Smooth muscle cell (in vitro differentiated cells): ENCODE data around the gene ZNF653. TPM values are rescaled to one million over a fixed set of nuclear protein-coding genes. Genes with fewer than 3 reads are reported as not detected.

Experiments used
- DNase-seq: peaks from one replicate; lab custom pipeline; 2025; ENCODE audit not compliant: unreplicated experiment; lab: John Stamatoyannopoulos, UW
- H2AFZ ChIP-seq: fragments of 200-600 bp; sonication (generic); 2 replicates; pipeline ENCODE4 v1.6.0; 2016; ENCODE audit warnings: antibody characterized with exemption, low read depth, mild to moderate bottlenecking
- H3F3A ChIP-seq: fragments of 200-600 bp; sonication (generic); 2 replicates; pipeline ENCODE4 v1.6.0; 2017; ENCODE audit warnings: antibody characterized with exemption, low read depth
- H3K27ac ChIP-seq: fragments of 200-600 bp; sonication (generic); 2 replicates; pipeline ENCODE4 v1.5.1; 2016; ENCODE audit warnings: low read depth, mild to moderate bottlenecking
- H3K27me3 ChIP-seq: fragments of 200-600 bp; sonication (generic); 2 replicates; pipeline ENCODE4 v1.6.1; 2016; ENCODE audit warnings: low read depth, mild to moderate bottlenecking
- H3K36me3 ChIP-seq: fragments of 200-600 bp; sonication (generic); 2 replicates; pipeline ENCODE4 v1.5.1; 2016; ENCODE audit warnings: low read depth
- H3K4me1 ChIP-seq: fragments of 200-600 bp; sonication (generic); 2 replicates; pipeline ENCODE4 v1.5.1; 2016; ENCODE audit warnings: low read depth
- H3K4me2 ChIP-seq: fragments of 200-600 bp; sonication (generic); 2 replicates; pipeline ENCODE4 v1.6.0; 2016; ENCODE audit warnings: mild to moderate bottlenecking
- H3K4me3 ChIP-seq: fragments of 200-600 bp; sonication (generic); 2 replicates; pipeline ENCODE4 v1.5.1; 2016; ENCODE audit warnings: mild to moderate bottlenecking
- H3K79me2 ChIP-seq: fragments of 200-600 bp; sonication (generic); 2 replicates; pipeline ENCODE4 v1.6.0; 2016; ENCODE audit warnings: low read depth, mild to moderate bottlenecking
- H3K9ac ChIP-seq: fragments of 200-600 bp; sonication (generic); 2 replicates; pipeline ENCODE4 v1.6.0; 2016; ENCODE audit warnings: low read depth
- H3K9me3 ChIP-seq: fragments of 200-600 bp; sonication (generic); replicated peaks from 2 replicates; pipeline ENCODE4 v1.5.1; 2016; ENCODE audit warnings: low read depth
- H4K20me1 ChIP-seq: fragments of 200-600 bp; sonication (generic); 2 replicates; pipeline ENCODE4 v1.6.0; 2016; ENCODE audit warnings: low read depth
- CTCF ChIP-seq: fragments of 200-600 bp; sonication (generic); IDR thresholded peaks from 2 replicates; pipeline ENCODE4 v1.5.1; 2017; ENCODE audit warnings: borderline replicate concordance, mild to moderate bottlenecking, antibody characterized with exemption; ENCODE audit not compliant: insufficient read depth, poor library complexity, severe bottlenecking
- WGBS: methylation state at CpG from one replicate; pipeline ENCODE4 v1.1.7; 2016; ENCODE audit warnings: low lambda C conversion rate; 5-methylcytosine and 5-hydroxymethylcytosine counted together
- polyA plus RNA-seq: library from polyadenylated mRNA; unstranded; fragments of >200 nt; fragmentation: Nextera tagmentation; extraction: Ambion mirVana; gene quantifications from 2 replicates; pipeline ENCODE4 v1.2.1, GENCODE V29; 2016
- total RNA-seq: library from RNA; depleted of rRNA; stranded (reverse); fragments of >200 nt; gene quantifications from 2 replicates; pipeline ENCODE4 v1.2.3, GENCODE V29; 2014

ZNF653 gene
- total and polyA plus RNA-seq, 2 experiments from 2014 or later = 2.9 to 5.5 TPM

GRCh38 chr19:11505032-11505503 lies 571 bp downstream of the ZNF653 start:
- Histone ChIP-seq H3K4me1 (peaks cover 6% of the 10 kb centered on the region), H3K27ac (peak overlapping the region; percentile 72), H4K20me1 (no peaks in the 10 kb centered on the region), H3K79me2 (no peaks in the 10 kb centered on the region), H3K27me3 (no peaks in the 10 kb centered on the region), H3K9ac (peak overlapping the region; percentile 92), H3K36me3 (no peaks in the 10 kb centered on the region), H3F3A (no peaks in the 10 kb centered on the region), H3K9me3 (no peaks in the 10 kb centered on the region), H3K4me3 (peak overlapping the region; percentile 78), H3K4me2 (peak overlapping the region; percentile 87), H2AFZ (peak overlapping the region; percentile 73)
- TF ChIP-seq CTCF = no peak
- under 1% methylated on average over 7 of the region's 33 CpGs for WGBS
- peak; percentile 84 for DNase-seq

- no peaks in the 10 kb centered on the region for H3K9me3 ChIP-seq
- peak overlapping the region; percentile 72 for H3K27ac ChIP-seq
- H2AFZ ChIP-seq = no peak overlapping the region
- peak overlapping the region; percentile 92 for H3K9ac ChIP-seq
- H3K79me2 ChIP-seq = no peaks in the 10 kb centered on the region
- H3K27me3 ChIP-seq = no peaks in the 10 kb centered on the region
- H3K36me3 ChIP-seq = no peaks in the 10 kb centered on the region
- peak overlapping the region; percentile 87 for H3K4me2 ChIP-seq
- DNase-seq = no peak
- H3K4me1 ChIP-seq = peaks cover 6% of the 10 kb centered on the region
- 72% methylated on average over 7 of the region's 7 CpGs for WGBS
- no peaks in the 10 kb centered on the region for H3F3A ChIP-seq
- TF ChIP-seq CTCF = no peak
- no peaks in the 10 kb centered on the region for H4K20me1 ChIP-seq
- H3K4me3 ChIP-seq = peak overlapping the region; percentile 78
Observed at GRCh38 chr19:11504502-11505031, 1.1 kb downstream of the ZNF653 start.

- no peaks in the 10 kb centered on the region for H3K4me1 ChIP-seq
- no peaks in the 10 kb centered on the region for H3K27me3 ChIP-seq
- H3K4me3 ChIP-seq = no peak overlapping the region
- no peaks in the 10 kb centered on the region for H3K36me3 ChIP-seq
- no peak overlapping the region for H3K9ac ChIP-seq
- DNase-seq = no peak
- H3K27ac ChIP-seq = no peak overlapping the region
- H3F3A ChIP-seq = no peaks in the 10 kb centered on the region
- no peak overlapping the region for H2AFZ ChIP-seq
- no peak overlapping the region for H3K4me2 ChIP-seq
- no peaks in the 10 kb centered on the region for H3K79me2 ChIP-seq
- WGBS = 81% methylated on average over 7 of the region's 7 CpGs
- TF ChIP-seq CTCF = no peak
- H4K20me1 ChIP-seq = no peaks in the 10 kb centered on the region
- H3K9me3 ChIP-seq = no peaks in the 10 kb centered on the region
Observed at GRCh38 chr19:11499890-11500420, 5.7 kb downstream of the ZNF653 start.
